A549 (cell line): ENCODE measurements around the gene VGLL1. TPM values are rescaled to one million over a fixed set of nuclear protein-coding genes. Genes with fewer than 3 reads are reported as not detected.

Experiments
- ATAC-seq, 2 experiments: fragments of 200-7000 bp in 1 of 2; fragments of >200 bp in 1 of 2; cut with Nextera tagmentation in 1 of 2; cut with Tn5 transposase in 1 of 2; 3 replicates each; pipeline versions ENCODE4 v1.8.0 to v1.9.1; 2018 to 2020; ENCODE audit warnings: mild to moderate bottlenecking in 1 of 2, moderate library complexity in 1 of 2
- CTCF ChIA-PET: fragments of 300-600 bp; sonication (Branson Sonifier 250); formaldehyde crosslinking; extraction: SDS; loops from one replicate; lab custom pipeline; 2021; ENCODE audit warnings: antibody characterized with exemption, inconsistent platforms; lab: Yijun Ruan, JAX
- POLR2A ChIA-PET: fragments of 350-600 bp; formaldehyde crosslinking; extraction: SDS; loops from one replicate; lab custom pipeline; 2021; ENCODE audit warnings: antibody characterized with exemption, inconsistent platforms; lab: Yijun Ruan, JAX
- DNase-seq, 2 experiments: peaks; one replicate each; pipeline versions ENCODE4 v3.0.0 to v3.0.0-alpha.2; 2011 to 2016; ENCODE audit warnings: low read depth in 1 of 2, low spot score in 1 of 2
- FAIRE-seq: peaks from 2 replicates; lab custom pipeline; 2011; peaks lifted over from hg19 to GRCh38; lab: Jason Lieb, UNC
- H3K27ac ChIP-seq, 2 experiments: fragments of >200 bp; sonication (Bioruptor Twin); formaldehyde crosslinking; 3 replicates each; pipeline ENCODE4 v1.5.1; 2016 to 2017
- H3K4me1 ChIP-seq: fragments of >200 bp; sonication (Bioruptor Twin); formaldehyde crosslinking; 3 replicates; pipeline ENCODE4 v1.6.1; 2016
- H3K4me2 ChIP-seq: fragments of >200 bp; sonication (Bioruptor Twin); formaldehyde crosslinking; 3 replicates; pipeline ENCODE4 v1.6.1; 2016
- H3K4me3 ChIP-seq: fragments of >200 bp; sonication (Bioruptor Twin); formaldehyde crosslinking; 3 replicates; pipeline ENCODE4 v1.5.1; 2016
- H3K9me3 ChIP-seq: fragments of >200 bp; sonication (Bioruptor Twin); formaldehyde crosslinking; 3 replicates; pipeline ENCODE4 v1.6.1; 2016
- ATOH8 ChIP-seq: fragments of 250-450 bp; sonication (Bioruptor Pico); IDR thresholded peaks from 2 replicates; pipeline ENCODE4 v1.5.0; 2020; ENCODE audit warnings: low read depth, mild to moderate bottlenecking, moderate library complexity
- CBX2 ChIP-seq: fragments of 200-600 bp; sonication (generic); IDR thresholded peaks from 2 replicates; pipeline ENCODE4 v1.6.1; 2016; ENCODE audit warnings: low read depth, mild to moderate bottlenecking, borderline replicate concordance
- E2F6 ChIP-seq: IDR thresholded peaks from 2 replicates; pipeline ENCODE4 v1.6.1; 2012; ENCODE audit warnings: low read depth, borderline replicate concordance
- EP300 ChIP-seq, 2 experiments: fragments of >200 bp; sonication (Bioruptor Twin); formaldehyde crosslinking; IDR thresholded peaks; 2 replicates in 1 of 2; 3 replicates in 1 of 2; pipeline ENCODE4 v1.6.1; 2016 to 2017
- FOSB ChIP-seq: fragments of 250-450 bp; sonication (Bioruptor Pico); IDR thresholded peaks from 2 replicates; pipeline ENCODE4 v1.5.0; 2020; ENCODE audit warnings: mild to moderate bottlenecking, moderate library complexity
- FOSL2 ChIP-seq, 2 experiments: fragments of 450-650 bp in 1 of 2; fragments of >200 bp in 1 of 2; sonication (Bioruptor Twin) in 1 of 2; formaldehyde crosslinking; IDR thresholded peaks; 2 replicates each; pipeline versions ENCODE4 v1.5.0 to v1.6.1; 2016 to 2020; ENCODE audit warnings: mild to moderate bottlenecking in 1 of 2, moderate library complexity in 1 of 2
- FOXS1 ChIP-seq: fragments of 250-450 bp; sonication (Bioruptor Pico); IDR thresholded peaks from 2 replicates; pipeline ENCODE4 v1.5.0; 2020; ENCODE audit warnings: mild to moderate bottlenecking, moderate library complexity
- GATA3 ChIP-seq: IDR thresholded peaks from 2 replicates; pipeline ENCODE4 v1.6.1; 2012; ENCODE audit warnings: borderline replicate concordance
- HES2 ChIP-seq: fragments of >200 bp; sonication (Bioruptor Twin); formaldehyde crosslinking; IDR thresholded peaks from 2 replicates; pipeline ENCODE4 v1.6.1; 2016
- HMGXB4 ChIP-seq: fragments of 250-450 bp; sonication (Bioruptor Pico); IDR thresholded peaks from 2 replicates; pipeline ENCODE4 v1.5.0; 2021; ENCODE audit warnings: mild to moderate bottlenecking, moderate library complexity, borderline replicate concordance
- JUNB ChIP-seq: fragments of >200 bp; sonication (Bioruptor Twin); formaldehyde crosslinking; IDR thresholded peaks from 2 replicates; pipeline ENCODE4 v1.6.1; 2016
- MAFK ChIP-seq: fragments of 450-650 bp; IDR thresholded peaks from 2 replicates; pipeline ENCODE4 v1.6.1; 2014; ENCODE audit not compliant: partially characterized antibody
- MAZ ChIP-seq: fragments of 150-350 bp; IDR thresholded peaks from 2 replicates; pipeline ENCODE4 v1.6.1; 2014; ENCODE audit warnings: antibody characterized with exemption, low read depth, low read length, borderline replicate concordance
- NR3C1 ChIP-seq: fragments of >200 bp; sonication (Bioruptor Twin); formaldehyde crosslinking; IDR thresholded peaks from 3 replicates; pipeline ENCODE4 v1.6.1; 2017
- PBX3 ChIP-seq: IDR thresholded peaks from 2 replicates; pipeline ENCODE4 v1.6.1; 2012
- POLR2AphosphoS2 ChIP-seq: conservative IDR thresholded peaks from 2 replicates; pipeline ENCODE4 v1.6.1; 2012; ENCODE audit warnings: low read length, improper control_type of control experiment, inconsistent platforms
- REST ChIP-seq: fragments of 200-600 bp; sonication (generic); IDR thresholded peaks from 2 replicates; pipeline ENCODE4 v1.6.1; 2016; ENCODE audit warnings: antibody characterized with exemption, mild to moderate bottlenecking, moderate library complexity
- SMC3 ChIP-seq: fragments of >200 bp; sonication (Bioruptor Twin); formaldehyde crosslinking; IDR thresholded peaks from 3 replicates; pipeline ENCODE4 v1.6.1; 2018; ENCODE audit warnings: inconsistent platforms
- USF2 ChIP-seq: fragments of 450-650 bp; IDR thresholded peaks from 2 replicates; pipeline ENCODE4 v1.6.1; 2014; ENCODE audit warnings: antibody characterized with exemption
- ZNF302 ChIP-seq: fragments of 250-450 bp; sonication (Bioruptor Pico); IDR thresholded peaks from 2 replicates; pipeline ENCODE4 v1.9.0; 2021; ENCODE audit warnings: inconsistent platforms, mild to moderate bottlenecking, moderate library complexity
- WGBS: methylation state at CpG from one replicate; pipeline ENCODE4 v1.1.6; 2017; ENCODE audit errors: missing lambda C conversion rate; 5-methylcytosine and 5-hydroxymethylcytosine counted together
- polyA plus RNA-seq, 4 experiments: library from polyadenylated mRNA; depleted of rRNA in 3 of 4; stranded (reverse); fragments of >200 nt; fragmentation: RNase III in 1 of 4; extraction: RNeasy Plus Mini Kit Qiagen cat#74134 plus additional on column Dnase treatment in 1 of 4; gene quantifications; 2 replicates in 3 of 4; 3 replicates in 1 of 4; pipeline ENCODE4 v1.2.3, GENCODE V29; 2011 to 2017

The VGLL1 gene
- polyA plus RNA-seq, 2 of the 4 experiments (the other 2 are of a cell fraction), result not detected

GRCh38 chrX:136549226-136549625 is 17.2 kb downstream of the VGLL1 start:
- TF ChIP-seq CBX2 (no peak), EP300 (IDR thresholded peaks at IDR 0.05) (no peak), FOSB (CRISPR knock-in tag) (no peak), REST (no peak), JUNB (no peak), GATA3 (no peak), USF2 (no peak), ZNF302 (CRISPR knock-in tag) (no peak), PBX3 (no peak), E2F6 (no peak), POLR2AphosphoS2 (no peak), FOXS1 (CRISPR knock-in tag) (no peak), MAZ (no peak), HMGXB4 (CRISPR knock-in tag) (no peak), NR3C1 (no peak), MAFK (no peak), HES2 (no peak), ATOH8 (no peak), SMC3 (no peak), FOSL2 (IDR thresholded peaks at IDR 0.05) (no peak), FOSL2 (CRISPR knock-in tag; IDR thresholded peaks at IDR 0.05) (no peak)
- Histone ChIP-seq H3K4me3 (no peak overlapping the region), H3K9me3 (no peaks in the 10 kb centered on the region), H3K4me2 (no peak overlapping the region), H3K4me1 (no peaks in the 10 kb centered on the region), H3K27ac (no peak overlapping the region)
- WGBS, result 48% methylated on average over 5 of the region's 5 CpGs
- FAIRE-seq, result no peak
- no peak for ATAC-seq
- no peak for DNase-seq
- POLR2A ChIA-PET, result no interaction called here
- CTCF ChIA-PET, result no interaction called here
